PC-9 (cell line): ENCODE measurements around the gene TTC14.

ENCODE experiments used
- CTCF ChIP-seq: fragments of 200-600 bp; sonication (generic); conservative IDR thresholded peaks from 2 replicates; pipeline ENCODE4 v1.6.1; 2017; ENCODE audit warnings: mixed run types, antibody characterized with exemption, mild to moderate bottlenecking, moderate library complexity
- EZH2 ChIP-seq: fragments of 200-600 bp; sonication (generic); IDR thresholded peaks from 2 replicates; pipeline ENCODE4 v1.8.0; 2017; ENCODE audit warnings: antibody characterized with exemption, low read depth

- TF ChIP-seq CTCF (no peak), EZH2 (no peak)
These were observed 22.8 kb downstream of the TTC14 start for GRCh38 chr3:180624714-180625113.
